ENCODE measurements around the gene FFAR2.

FFAR2 gene

DNA sequence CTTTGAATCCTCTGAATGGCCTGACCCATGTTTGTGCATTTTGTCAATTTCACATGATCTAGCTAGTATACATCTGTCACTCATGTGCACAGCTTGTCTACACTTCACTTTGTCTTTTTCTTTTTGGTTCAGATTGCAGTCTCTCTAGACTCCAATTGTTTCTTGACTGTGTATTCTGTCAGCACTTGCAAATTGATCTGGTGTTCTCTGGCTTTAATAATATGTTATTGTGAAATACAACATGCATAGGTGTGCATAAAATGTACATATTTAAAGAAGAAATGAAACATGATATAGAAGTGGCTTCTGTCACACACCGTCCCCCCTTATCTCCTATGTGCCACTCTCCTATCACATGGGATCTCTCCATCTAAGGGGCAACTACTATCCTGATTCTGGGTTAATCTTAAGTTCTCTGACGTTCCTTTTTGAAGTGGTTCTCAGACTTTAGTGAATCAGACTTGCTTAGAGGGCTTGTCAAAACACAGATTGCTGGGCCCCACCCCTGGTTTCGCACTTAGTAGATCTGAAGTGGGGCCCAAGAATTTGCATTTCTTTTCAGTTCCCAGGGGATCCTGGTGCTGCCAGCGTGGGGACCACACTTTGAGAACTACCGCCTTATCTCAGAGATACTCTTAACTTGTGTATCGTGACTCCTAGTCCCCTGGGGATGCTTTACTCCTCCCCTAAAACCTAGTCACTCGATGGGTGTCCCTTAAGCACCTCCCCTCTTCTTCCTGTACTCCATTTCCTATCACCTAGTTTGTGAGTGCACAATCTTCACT lies 36.4 kb downstream of the FFAR2 start:
- no peaks in the 10 kb centered on the region for H3K9me3 Mint-ChIP-seq
- H3K4me3 Mint-ChIP-seq = no peak overlapping the region
- H3K27ac Mint-ChIP-seq = no peak overlapping the region
- H3K36me3 Mint-ChIP-seq = no peaks in the 10 kb centered on the region
- H3K27me3 Mint-ChIP-seq = peaks cover 2% of the 10 kb centered on the region
- no peaks in the 10 kb centered on the region for H3K4me1 Mint-ChIP-seq

DNA sequence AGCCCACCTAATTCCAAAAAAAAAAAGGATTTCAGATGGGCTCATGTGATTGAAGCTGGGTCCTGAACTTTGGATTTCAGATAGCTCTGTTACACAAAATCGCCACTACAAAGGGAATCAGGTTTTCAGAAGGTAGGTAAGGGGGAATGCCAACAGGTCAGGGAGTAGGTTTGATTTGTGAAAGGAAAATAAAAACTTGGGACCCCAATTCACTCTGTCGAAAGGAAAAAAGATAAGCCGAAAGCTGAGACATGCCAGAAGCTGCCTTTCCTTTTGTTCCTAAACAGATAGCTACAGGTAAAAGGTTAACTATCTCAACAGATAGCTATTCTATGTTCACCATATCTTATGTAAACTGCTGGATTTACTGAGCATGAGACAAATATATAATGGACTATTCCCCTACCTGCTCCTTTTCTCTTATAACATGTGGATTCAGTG lies 38.2 kb downstream of the FFAR2 start:
- no peaks in the 10 kb centered on the region for H3K9me3 Mint-ChIP-seq
- peaks cover 2% of the 10 kb centered on the region for H3K27me3 Mint-ChIP-seq
- H3K27ac Mint-ChIP-seq = no peak overlapping the region
- no peaks in the 10 kb centered on the region for H3K36me3 Mint-ChIP-seq
- no peaks in the 10 kb centered on the region for H3K4me1 Mint-ChIP-seq
- H3K4me3 Mint-ChIP-seq = no peak overlapping the region

DNA sequence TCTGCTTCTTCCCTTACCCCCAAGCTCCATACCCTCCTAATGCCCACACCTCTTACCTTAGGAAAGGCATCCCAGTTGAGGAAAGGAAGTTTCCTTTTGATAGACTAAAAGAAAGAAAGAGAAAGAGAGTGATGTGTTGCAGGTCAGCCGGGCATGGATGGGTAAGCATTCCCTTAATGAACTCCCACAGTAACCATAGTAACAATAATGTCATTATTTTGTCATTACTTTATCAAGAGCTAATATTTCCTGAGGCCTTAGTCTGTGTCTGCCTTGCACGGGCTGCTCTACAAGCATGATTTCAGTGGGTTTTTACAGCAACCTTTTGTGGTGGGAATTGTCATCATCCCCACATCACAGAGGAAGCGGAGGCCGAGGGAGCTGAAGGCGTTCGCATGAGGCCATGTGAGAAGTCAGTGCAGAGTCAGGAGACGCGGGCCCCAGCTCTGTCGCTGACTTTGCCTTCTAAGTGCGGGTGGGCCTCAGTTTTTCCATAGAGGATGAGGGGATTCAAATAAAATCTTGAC lies 39.7 kb downstream of the FFAR2 start:
- peaks cover 2% of the 10 kb centered on the region for H3K27me3 Mint-ChIP-seq
- H3K36me3 Mint-ChIP-seq = no peaks in the 10 kb centered on the region
- no peaks in the 10 kb centered on the region for H3K4me1 Mint-ChIP-seq
- no peak overlapping the region for H3K4me3 Mint-ChIP-seq
- no peak overlapping the region for H3K27ac Mint-ChIP-seq
- H3K9me3 Mint-ChIP-seq = no peaks in the 10 kb centered on the region

DNA sequence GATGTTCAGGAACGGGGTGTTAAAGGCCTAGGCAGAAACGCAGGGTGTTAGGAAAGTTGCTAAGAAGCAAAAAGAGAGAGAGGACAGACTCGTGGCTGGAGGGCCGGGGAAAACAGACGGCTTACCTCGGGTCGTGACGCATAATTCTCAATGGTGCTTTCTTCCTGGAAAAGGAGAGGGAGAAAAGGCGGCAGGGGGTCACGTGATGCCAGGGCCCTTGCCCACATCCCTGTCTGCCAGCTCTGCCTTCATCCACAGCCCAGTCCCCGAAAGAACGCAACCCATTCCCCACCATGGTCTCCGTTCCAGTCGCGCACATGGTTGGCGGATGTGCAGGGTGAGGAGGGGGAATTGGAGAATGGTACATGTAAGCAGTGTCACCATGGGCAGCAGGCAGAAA lies 40.6 kb downstream of the FFAR2 start:
- H3K36me3 Mint-ChIP-seq = no peaks in the 10 kb centered on the region
- H3K4me1 Mint-ChIP-seq = no peaks in the 10 kb centered on the region
- H3K27me3 Mint-ChIP-seq = no peaks in the 10 kb centered on the region
- H3K4me3 Mint-ChIP-seq = no peak overlapping the region
- peak overlapping the region; percentile 26 for H3K27ac Mint-ChIP-seq
- no peaks in the 10 kb centered on the region for H3K9me3 Mint-ChIP-seq

DNA sequence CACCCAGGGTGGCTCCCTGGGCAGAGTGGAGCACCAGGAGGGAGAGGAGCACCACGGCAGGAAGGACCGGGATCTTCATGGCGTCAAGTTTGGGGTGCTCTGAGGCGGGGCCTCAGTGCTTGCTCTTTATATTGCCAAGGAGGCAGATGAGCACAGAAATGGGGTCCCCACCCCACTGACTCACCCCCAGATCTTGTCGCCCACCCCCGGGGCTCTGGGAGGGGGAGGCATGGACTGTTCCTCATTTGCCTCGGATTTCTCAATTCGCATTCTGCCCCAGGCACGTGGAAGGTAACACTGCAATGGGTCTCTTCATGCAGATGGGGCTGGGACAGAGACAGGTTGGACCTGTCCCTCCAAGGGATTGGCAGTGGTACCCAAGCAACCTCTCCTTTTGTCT lies 42.3 kb downstream of the FFAR2 start, which contains the start of gene KRTDAP:
Gene KRTDAP, minus strand, starts transcription at position 101 of the 400 bp plus-strand sequence. Its CDS starts 22 bp downstream, at position 79.
- no peaks in the 10 kb centered on the region for H3K36me3 Mint-ChIP-seq
- peaks cover 6% of the 10 kb centered on the region for H3K4me1 Mint-ChIP-seq
- peak within 1 kb of the TSS; percentile 2 for H3K27ac Mint-ChIP-seq
- H3K4me3 Mint-ChIP-seq = no peak within 1 kb of the TSS
- no peaks in the 10 kb centered on the region for H3K27me3 Mint-ChIP-seq
- H3K9me3 Mint-ChIP-seq = no peaks in the 10 kb centered on the region

DNA sequence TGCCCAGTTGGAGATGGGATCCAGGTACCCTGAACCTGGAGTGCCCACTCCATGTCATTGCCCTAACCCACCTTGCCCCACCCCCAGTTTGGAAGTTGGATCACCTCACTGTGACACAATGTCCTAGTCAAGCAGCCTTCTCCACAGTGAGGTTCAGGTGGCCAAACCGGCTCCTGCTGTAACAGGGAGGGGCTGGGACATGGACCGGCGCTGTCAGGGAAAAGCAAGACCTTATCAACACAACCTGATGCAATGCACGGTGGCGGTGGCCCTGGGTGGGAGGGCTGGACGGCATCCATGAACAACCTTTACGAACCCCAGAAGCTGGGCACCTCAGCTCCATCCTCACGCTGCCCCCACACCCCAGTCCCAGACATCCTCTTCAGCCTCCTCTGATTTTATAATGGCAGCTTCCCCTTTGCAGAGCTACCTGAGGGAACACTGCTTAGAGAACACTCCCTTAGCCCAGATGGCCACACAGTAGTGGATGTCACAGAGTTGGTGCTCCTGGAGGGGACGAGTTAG lies 43.8 kb downstream of the FFAR2 start:
- no peaks in the 10 kb centered on the region for H3K36me3 Mint-ChIP-seq
- H3K9me3 Mint-ChIP-seq = no peaks in the 10 kb centered on the region
- H3K4me1 Mint-ChIP-seq = peaks cover 8% of the 10 kb centered on the region
- H3K27me3 Mint-ChIP-seq = no peaks in the 10 kb centered on the region
- no peak overlapping the region for H3K4me3 Mint-ChIP-seq
- no peak overlapping the region for H3K27ac Mint-ChIP-seq

DNA sequence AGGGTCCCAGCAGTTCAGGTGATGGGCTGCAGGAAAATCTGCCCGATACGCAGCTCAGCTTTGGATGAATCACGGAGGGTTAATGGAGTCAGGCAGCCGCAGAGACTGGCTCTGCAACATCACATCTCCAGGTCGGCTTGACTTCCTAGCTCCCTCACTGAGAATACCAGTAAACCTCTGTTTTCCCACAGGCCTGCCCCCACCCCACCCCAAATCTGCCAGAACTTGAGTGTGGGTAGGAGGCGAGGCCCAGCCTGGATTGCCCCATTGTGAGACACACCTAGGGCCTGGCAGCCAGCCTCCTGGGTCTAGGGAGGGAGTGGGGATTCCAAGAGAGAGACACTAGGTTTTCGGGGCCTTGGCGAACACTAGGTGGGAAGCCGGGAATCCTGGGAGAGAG lies 45.9 kb downstream of the FFAR2 start:
- Mint-ChIP-seq H3K27ac (no peak overlapping the region), H3K27me3 (no peaks in the 10 kb centered on the region), H3K36me3 (no peaks in the 10 kb centered on the region), H3K9me3 (no peaks in the 10 kb centered on the region), H3K4me3 (no peak overlapping the region), H3K4me1 (peaks cover 8% of the 10 kb centered on the region)

DNA sequence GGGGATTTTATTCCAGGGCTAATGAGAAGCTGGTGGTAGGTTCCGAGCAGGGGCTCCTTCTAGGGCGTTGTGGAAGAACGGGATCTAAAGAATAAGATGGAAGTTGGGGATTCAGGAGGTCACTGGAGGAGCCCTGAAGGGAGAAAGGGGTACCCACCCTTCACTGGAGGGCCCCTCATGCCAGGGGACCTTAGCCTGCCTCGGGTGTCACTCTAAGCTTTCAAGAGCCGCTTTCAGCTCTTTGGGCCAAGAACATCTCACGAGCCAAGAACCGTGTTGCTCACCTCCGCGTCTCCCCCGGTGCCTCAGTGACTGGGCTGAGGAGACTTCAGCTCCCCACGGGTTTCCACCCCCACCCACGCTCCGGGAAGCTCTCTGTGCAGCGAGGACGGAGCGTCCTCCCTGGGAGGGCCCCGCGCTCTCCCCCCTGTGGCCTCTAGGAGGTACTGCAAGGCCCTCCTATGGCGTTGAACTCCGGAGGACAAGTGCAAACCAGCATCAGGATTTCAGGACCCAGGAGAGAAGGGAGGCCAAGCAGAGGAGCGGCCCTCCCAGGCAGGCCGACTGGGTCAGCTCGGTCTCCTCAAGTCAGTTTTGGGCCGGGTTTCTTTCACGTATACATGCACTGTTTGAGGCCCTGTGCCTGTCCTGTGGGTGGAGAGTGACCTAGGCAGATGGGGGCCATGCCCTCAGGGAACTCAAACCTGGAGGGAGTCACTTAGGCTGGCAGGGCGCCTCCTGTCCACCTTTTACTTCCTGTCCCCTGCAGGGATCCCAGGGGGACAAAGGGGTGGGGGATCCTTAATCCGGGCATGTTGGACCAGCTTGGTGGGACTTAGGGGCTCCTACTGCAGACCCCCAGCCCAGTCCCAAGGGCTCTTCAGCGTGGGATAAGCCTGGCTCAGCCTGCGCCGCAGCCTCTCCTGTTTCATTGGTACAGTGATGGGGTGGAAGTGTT lies 47.3 kb downstream of the FFAR2 start:
- peaks cover 8% of the 10 kb centered on the region for H3K4me1 Mint-ChIP-seq
- H3K9me3 Mint-ChIP-seq = no peaks in the 10 kb centered on the region
- H3K27me3 Mint-ChIP-seq = no peaks in the 10 kb centered on the region
- peak overlapping the region; percentile 27 for H3K4me3 Mint-ChIP-seq
- no peaks in the 10 kb centered on the region for H3K36me3 Mint-ChIP-seq
- no peak overlapping the region for H3K27ac Mint-ChIP-seq

DNA sequence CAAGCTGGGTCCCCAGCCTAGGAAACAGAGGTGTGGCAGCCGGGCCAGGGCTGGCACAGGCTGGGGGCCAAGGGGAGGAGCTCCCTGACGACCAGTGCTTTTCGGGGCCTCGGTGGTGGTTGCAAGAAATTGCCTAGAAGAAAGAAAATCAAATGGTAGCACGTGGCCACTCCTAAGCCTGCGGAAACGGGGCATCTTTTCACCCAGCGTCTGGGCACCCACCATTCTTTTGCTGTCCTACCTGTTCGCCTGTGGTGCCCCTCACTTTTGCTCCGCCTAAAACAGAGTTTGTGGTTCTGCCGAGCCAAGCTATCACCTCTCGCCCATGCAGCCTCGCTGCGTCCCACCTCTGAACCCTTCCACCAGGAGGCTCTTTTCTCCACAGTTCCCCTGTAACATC lies 49.3 kb downstream of the FFAR2 start:
- no peak overlapping the region for H3K4me3 Mint-ChIP-seq
- H3K27me3 Mint-ChIP-seq = peaks cover 2% of the 10 kb centered on the region
- H3K36me3 Mint-ChIP-seq = no peaks in the 10 kb centered on the region
- H3K4me1 Mint-ChIP-seq = peaks cover 8% of the 10 kb centered on the region
- H3K9me3 Mint-ChIP-seq = no peaks in the 10 kb centered on the region
- no peak overlapping the region for H3K27ac Mint-ChIP-seq

DNA sequence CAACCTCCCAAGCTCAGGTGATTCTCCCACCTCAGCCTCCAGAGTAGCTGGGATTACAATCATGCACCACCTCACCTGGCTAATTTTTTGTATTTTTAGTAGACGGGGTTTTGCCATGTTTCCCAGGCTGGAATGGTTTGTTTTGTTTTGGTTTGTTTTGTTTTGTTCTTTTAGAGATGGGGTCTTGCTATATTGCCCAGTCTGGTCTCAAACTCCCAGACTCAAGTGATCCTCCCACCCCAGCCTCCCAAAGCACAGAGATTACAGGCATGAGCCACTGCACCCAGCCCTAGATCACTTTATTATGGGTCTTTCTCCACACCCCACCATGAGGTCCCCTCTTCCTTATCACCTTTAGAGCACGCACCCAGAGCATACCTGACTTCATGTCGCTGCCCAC lies 50.2 kb downstream of the FFAR2 start:
- H3K36me3 Mint-ChIP-seq = no peaks in the 10 kb centered on the region
- H3K9me3 Mint-ChIP-seq = no peaks in the 10 kb centered on the region

DNA sequence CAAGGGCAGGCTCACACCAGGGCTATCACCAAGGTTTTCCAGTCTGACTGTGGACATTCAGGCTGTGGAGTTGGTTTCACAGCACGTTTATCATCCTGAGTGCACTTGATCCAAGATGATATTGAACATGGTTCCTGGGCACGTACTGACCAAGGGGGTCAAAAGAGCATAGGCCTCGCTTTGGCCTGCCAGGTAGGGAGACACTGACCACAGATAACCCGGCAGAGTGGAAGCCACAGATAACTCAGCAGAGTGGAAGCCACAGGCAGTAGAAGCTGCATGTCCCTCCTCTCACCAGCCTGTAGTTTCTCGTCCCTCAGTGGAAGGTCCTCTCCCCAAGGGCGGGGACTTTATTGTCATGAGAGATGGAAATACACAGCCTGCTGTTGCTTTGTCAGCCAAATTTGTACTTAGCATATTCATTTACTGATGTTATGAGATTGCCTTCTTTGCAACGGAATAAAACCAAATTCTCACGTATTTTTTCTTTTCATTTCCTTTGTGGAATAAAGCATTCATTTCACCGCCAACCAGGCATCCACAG lies 51.0 kb downstream of the FFAR2 start:
- no peaks in the 10 kb centered on the region for H3K36me3 Mint-ChIP-seq
- peaks cover 3% of the 10 kb centered on the region for H3K27me3 Mint-ChIP-seq
- H3K9me3 Mint-ChIP-seq = no peaks in the 10 kb centered on the region
- peaks cover 8% of the 10 kb centered on the region for H3K4me1 Mint-ChIP-seq
- no peak overlapping the region for H3K4me3 Mint-ChIP-seq
- no peak overlapping the region for H3K27ac Mint-ChIP-seq

More for the DNA sequence above, 50.2 kb downstream of the FFAR2 start:
- Mint-ChIP-seq H3K27ac (no peak overlapping the region), H3K4me1 (peaks cover 8% of the 10 kb centered on the region), H3K4me3 (no peak overlapping the region), H3K27me3 (peaks cover 3% of the 10 kb centered on the region)

DNA sequence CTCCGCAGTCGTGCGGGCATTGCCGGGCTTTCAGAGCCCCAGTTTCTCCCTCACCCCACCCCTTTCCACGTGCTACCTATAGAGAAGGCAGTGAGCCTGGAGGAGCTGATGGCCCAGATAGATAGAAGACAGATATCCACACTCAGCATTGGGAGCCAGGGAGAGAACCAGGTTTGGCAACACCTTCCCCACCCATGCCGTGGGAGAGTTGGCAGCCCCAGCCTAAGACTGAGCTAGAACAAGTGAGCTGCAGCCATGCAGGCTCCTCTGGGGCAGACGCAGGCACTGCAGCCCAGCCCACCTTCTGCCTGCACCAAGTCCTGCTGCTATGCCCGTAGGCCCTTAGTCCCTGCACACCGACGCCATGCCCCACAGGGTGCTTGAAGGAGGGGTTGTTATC lies 52.6 kb downstream of the FFAR2 start:
- Mint-ChIP-seq H3K27me3 (peaks cover 8% of the 10 kb centered on the region), H3K4me3 (no peak overlapping the region), H3K4me1 (no peaks in the 10 kb centered on the region), H3K9me3 (no peaks in the 10 kb centered on the region), H3K27ac (no peak overlapping the region), H3K36me3 (no peaks in the 10 kb centered on the region)
